ENCODE measurements around the gene PDSS2.

The PDSS2 gene

GRCh38 chr6:107123501-107123900 is 335.9 kb downstream of the PDSS2 start:
- no peak overlapping the region for H3K9ac ChIP-seq (ENCODE audit: low read length)
- no peak overlapping the region for H3K4me3 ChIP-seq (ENCODE audit: insufficient read depth, low read length, poor library complexity, severe bottlenecking)
- no peaks in the 10 kb centered on the region for H3K27me3 ChIP-seq (ENCODE audit: low read length)
- H3K79me2 ChIP-seq (ENCODE audit: insufficient read depth, low read length) = no peaks in the 10 kb centered on the region
- no peaks in the 10 kb centered on the region for H4K20me1 ChIP-seq (ENCODE audit: low read depth, low read length)
- H3K9me2 ChIP-seq (replicated peaks; ENCODE audit: insufficient read depth, low read length) = no peaks in the 10 kb centered on the region
- H3K9me3 ChIP-seq (ENCODE audit: insufficient read depth, low read length) = no peaks in the 10 kb centered on the region
- H3K36me3 ChIP-seq (ENCODE audit: low read length) = no peaks in the 10 kb centered on the region
- H3K27ac ChIP-seq (ENCODE audit: low read depth, low read length) = no peak overlapping the region
- no peak overlapping the region for H2AFZ ChIP-seq (ENCODE audit: low read depth, low read length, severe bottlenecking)
- TF ChIP-seq CTCF (IDR thresholded peaks at IDR 0.05; ENCODE audit: insufficient read depth, low read length, poor library complexity, severe bottlenecking) = no peak
- no peak for TF ChIP-seq EZH2phosphoT487 (conservative IDR thresholded peaks at IDR 0.05; ENCODE audit: low read length)
- no peaks in the 10 kb centered on the region for H3F3A ChIP-seq (ENCODE audit: insufficient read depth)
- H3K4me2 ChIP-seq (ENCODE audit: low read depth, low read length, poor library complexity, severe bottlenecking) = no peak overlapping the region

GRCh38 chr6:107122748-107123147 is 336.6 kb downstream of the PDSS2 start:
- Histone ChIP-seq H3K4me3 (ENCODE audit: insufficient read depth, low read length, poor library complexity, severe bottlenecking) (no peak overlapping the region), H3K36me3 (ENCODE audit: low read length) (no peaks in the 10 kb centered on the region), H3F3A (ENCODE audit: insufficient read depth) (peaks cover 4% of the 10 kb centered on the region; the same call in 1 of the 2 replicates), H3K79me2 (ENCODE audit: insufficient read depth, low read length) (no peaks in the 10 kb centered on the region), H3K27me3 (ENCODE audit: low read length) (no peaks in the 10 kb centered on the region), H3K4me2 (ENCODE audit: low read depth, low read length, poor library complexity, severe bottlenecking) (no peak overlapping the region), H3K27ac (ENCODE audit: low read depth, low read length) (no peak overlapping the region), H3K9me2 (replicated peaks; ENCODE audit: insufficient read depth, low read length) (no peaks in the 10 kb centered on the region), H2AFZ (ENCODE audit: low read depth, low read length, severe bottlenecking) (no peak overlapping the region), H3K9ac (ENCODE audit: low read length) (no peak overlapping the region), H4K20me1 (ENCODE audit: low read depth, low read length) (no peaks in the 10 kb centered on the region), H3K9me3 (ENCODE audit: insufficient read depth, low read length) (no peaks in the 10 kb centered on the region)
- TF ChIP-seq EZH2phosphoT487 (conservative IDR thresholded peaks at IDR 0.05; ENCODE audit: low read length) (no peak), CTCF (IDR thresholded peaks at IDR 0.05; ENCODE audit: insufficient read depth, low read length, poor library complexity, severe bottlenecking) (no peak)

GRCh38 chr6:107121964-107122495 is 337.3 kb downstream of the PDSS2 start:
- Histone ChIP-seq H3K9me2 (replicated peaks; ENCODE audit: insufficient read depth, low read length) (no peaks in the 10 kb centered on the region), H3K36me3 (ENCODE audit: low read length) (no peaks in the 10 kb centered on the region), H3F3A (ENCODE audit: insufficient read depth) (peaks cover 12% of the 10 kb centered on the region), H3K27ac (ENCODE audit: low read depth, low read length) (no peak overlapping the region), H2AFZ (ENCODE audit: low read depth, low read length, severe bottlenecking) (no peak overlapping the region), H4K20me1 (ENCODE audit: low read depth, low read length) (no peaks in the 10 kb centered on the region), H3K4me3 (ENCODE audit: insufficient read depth, low read length, poor library complexity, severe bottlenecking) (no peak overlapping the region), H3K4me2 (ENCODE audit: low read depth, low read length, poor library complexity, severe bottlenecking) (no peak overlapping the region), H3K27me3 (ENCODE audit: low read length) (no peaks in the 10 kb centered on the region), H3K79me2 (ENCODE audit: insufficient read depth, low read length) (no peaks in the 10 kb centered on the region), H3K9me3 (ENCODE audit: insufficient read depth, low read length) (no peaks in the 10 kb centered on the region), H3K9ac (ENCODE audit: low read length) (no peak overlapping the region)
- TF ChIP-seq CTCF (IDR thresholded peaks at IDR 0.05; ENCODE audit: insufficient read depth, low read length, poor library complexity, severe bottlenecking) (no peak), EZH2phosphoT487 (conservative IDR thresholded peaks at IDR 0.05; ENCODE audit: low read length) (no peak)

Measured in SU-DHL-6 (cell line).